CD4-positive, alpha-beta T cell (primary cell): Measurements from ENCODE around the gene PIK3IP1. TPM values are rescaled to one million over a fixed set of nuclear protein-coding genes. Genes with fewer than 3 reads are reported as not detected.

Experiments
- ATAC-seq: fragments of 200-7000 bp; cut with Tn5 transposase; one replicate; pipeline ENCODE4 v1.10.0; 2022; ENCODE audit warnings: mild to moderate bottlenecking; ENCODE audit not compliant: poor library complexity
- CTCF ChIA-PET: fragments of 350-600 bp; sonication (Branson Sonifier 250); formaldehyde crosslinking; loops from one replicate; lab custom pipeline; 2021; ENCODE audit warnings: antibody characterized with exemption, inconsistent platforms; lab: Charles Lee
- POLR2A ChIA-PET: fragments of 350-600 bp; sonication (Branson Sonifier 250); formaldehyde crosslinking; loops from one replicate; lab custom pipeline; 2021; ENCODE audit warnings: antibody characterized with exemption, inconsistent platforms; lab: Charles Lee
- DNase-seq, 14 experiments: peaks; one replicate each; pipeline ENCODE4 v3.0.0-alpha.2; 2013 to 2020; ENCODE audit warnings: mixed read lengths in 2 of 14
- H3K27ac ChIP-seq, 2 donors: one replicate each; pipeline versions ENCODE4 v1.5.1 to v1.7.0; 2013; ENCODE audit warnings: low read length in 2 of 2, low read depth in 1 of 2, mild to moderate bottlenecking in 1 of 2
- H3K27me3 ChIP-seq, 2 experiments: 1 replicate in 1 of 2; 2 replicates in 1 of 2; pipeline versions ENCODE4 v1.6.1 to v1.7.0; 2013; ENCODE audit warnings: low read length in 2 of 2, control low read depth in 1 of 2, mild to moderate bottlenecking in 1 of 2, moderate library complexity in 1 of 2; ENCODE audit not compliant: insufficient read depth in 2 of 2, control insufficient read depth in 1 of 2
- H3K36me3 ChIP-seq: one replicate; pipeline ENCODE4 v1.6.1; 2013; ENCODE audit warnings: low read length, control low read depth; ENCODE audit not compliant: insufficient read depth
- H3K4me1 ChIP-seq: one replicate; pipeline ENCODE4 v1.6.1; 2013; ENCODE audit warnings: low read length, control low read depth; ENCODE audit not compliant: insufficient read depth
- H3K4me3 ChIP-seq: one replicate; pipeline ENCODE4 v1.5.1; 2013; ENCODE audit warnings: mild to moderate bottlenecking, low read length, moderate library complexity
- H3K9me3 ChIP-seq, 2 experiments: 1 replicate in 1 of 2; 2 replicates in 1 of 2; pipeline versions ENCODE4 v1.6.1 to v1.7.0; 2013; ENCODE audit warnings: low read length in 2 of 2, mild to moderate bottlenecking in 2 of 2, control low read depth in 1 of 2, moderate library complexity in 1 of 2; ENCODE audit not compliant: control insufficient read depth in 1 of 2, insufficient read depth in 1 of 2
- H3K27ac Mint-ChIP-seq: one replicate; pipeline ENCODE4 v1.8.0; 2020; ENCODE audit warnings: mixed read lengths
- H3K27me3 Mint-ChIP-seq: one replicate; pipeline ENCODE4 v1.8.0; 2021; ENCODE audit warnings: mixed read lengths
- H3K36me3 Mint-ChIP-seq: one replicate; pipeline ENCODE4 v1.8.0; 2021; ENCODE audit warnings: low read depth, mixed read lengths
- H3K4me1 Mint-ChIP-seq: one replicate; pipeline ENCODE4 v1.8.0; 2021; ENCODE audit warnings: low read depth, mixed read lengths
- H3K4me3 Mint-ChIP-seq: one replicate; pipeline ENCODE4 v1.8.0; 2020; ENCODE audit warnings: mild to moderate bottlenecking, mixed read lengths
- H3K9me3 Mint-ChIP-seq: one replicate; pipeline ENCODE4 v1.8.0; 2020; ENCODE audit warnings: mixed read lengths
- intact Hi-C, 2 experiments: fragments of 100-400 bp; cut with DNase I in 1 of 2; cut with micrococcal nuclease in 1 of 2; formaldehyde crosslinking; loops; one replicate each; pipeline versions ENCODE4 v1.15.1 to v1.9.0; 2023 to 2025; cut with DNase I, micrococcal nuclease
- total RNA-seq, 174 experiments: library from RNA in 2 of 174; stranded (reverse) in 2 of 174; gene quantifications; one replicate each; pipeline ENCODE4 v1.2.3 and lab custom pipeline; 2021 to 2026
- TF ChIP-seq, protein P1 (sequence below): fragments of 200-600 bp; IDR thresholded peaks from one replicate; pipeline ENCODE4 v1.8.0; 2022; ENCODE audit warnings: antibody characterized with exemption, mild to moderate bottlenecking

The PIK3IP1 gene
- total RNA-seq, 2 experiments from 2014 or later, result 1,063 to 1,072 TPM

DNA sequence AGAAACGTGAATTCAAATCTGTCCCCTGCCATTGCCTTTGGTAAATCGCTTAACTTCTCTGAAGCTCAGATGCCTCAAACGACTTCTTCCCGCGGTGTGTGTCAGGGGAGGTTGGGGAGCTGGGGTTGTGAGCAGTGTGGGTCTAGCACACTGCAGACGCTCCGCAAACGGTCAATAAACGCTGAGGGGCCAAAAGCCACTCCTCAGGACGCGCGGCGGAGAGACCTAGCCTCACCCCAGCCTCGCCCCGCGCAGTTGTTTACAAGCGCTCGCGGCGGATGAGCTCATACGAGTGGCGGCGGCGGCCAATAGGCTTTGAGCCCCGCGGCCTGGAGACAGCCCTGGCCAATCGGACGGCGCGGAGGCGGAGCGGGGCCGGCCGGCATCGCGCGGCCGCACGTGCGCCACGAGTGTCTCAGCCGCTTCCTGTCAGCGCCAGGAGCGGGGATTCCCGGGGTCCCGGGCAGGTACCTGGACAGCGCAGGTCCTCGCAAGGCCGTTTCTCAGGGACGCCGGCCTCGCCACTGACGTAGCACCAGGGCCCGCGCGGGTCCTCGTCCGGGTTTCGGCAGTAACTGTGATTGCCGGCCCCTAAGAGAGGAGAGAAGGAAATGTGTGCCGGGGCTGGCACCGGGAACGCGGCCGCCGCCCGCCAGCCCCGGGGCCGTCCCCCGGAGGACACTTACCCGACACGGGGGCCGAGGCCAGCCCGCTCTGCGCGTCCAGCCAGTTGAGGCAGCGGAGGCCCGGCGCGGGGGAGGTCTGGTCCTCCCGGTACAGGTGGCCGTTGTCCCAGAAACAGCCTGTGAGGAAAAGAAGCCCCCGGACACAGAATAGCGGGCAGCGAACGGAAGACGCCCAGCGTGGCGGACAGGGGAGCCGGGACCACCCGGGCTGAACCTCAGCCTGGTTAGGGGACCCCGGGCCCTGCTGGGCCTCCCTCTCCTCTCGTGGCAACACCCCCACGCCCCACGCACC is 1.5 kb downstream of the PIK3IP1 start:
- Histone ChIP-seq H3K9me3 (no peaks in the 10 kb centered on the region), H3K4me3 (peak overlapping the region; percentile 90), H3K27me3 (no peaks in the 10 kb centered on the region), H3K27ac (peak overlapping the region; percentile 98 to 100), H3K36me3 (peaks cover 42% of the 10 kb centered on the region), H3K4me1 (peaks cover 69% of the 10 kb centered on the region)
- Mint-ChIP-seq H3K27ac (peak overlapping the region; percentile 98), H3K36me3 (peaks cover 80% of the 10 kb centered on the region), H3K4me1 (peaks cover 82% of the 10 kb centered on the region), H3K27me3 (no peaks in the 10 kb centered on the region), H3K9me3 (no peaks in the 10 kb centered on the region), H3K4me3 (peak overlapping the region; percentile 94)
- intact Hi-C loops, result loop anchor here in 1 of 2 experiments (2.0 kb wide), 1 partner anchor 54 kb away; no protein-coding TSS in a partner anchor
- DNase-seq (peak; percentile 93 to 98 (median 96)), ATAC-seq (peak; percentile 66)
- CTCF ChIA-PET, result interaction anchor here (1.0 to 5.5 kb wide), 7 partner anchors 13 to 206 kb away, joined by 3 to 27 read pairs (median 10); no protein-coding TSS in a partner anchor
- TF ChIP-seq, protein P1, sequence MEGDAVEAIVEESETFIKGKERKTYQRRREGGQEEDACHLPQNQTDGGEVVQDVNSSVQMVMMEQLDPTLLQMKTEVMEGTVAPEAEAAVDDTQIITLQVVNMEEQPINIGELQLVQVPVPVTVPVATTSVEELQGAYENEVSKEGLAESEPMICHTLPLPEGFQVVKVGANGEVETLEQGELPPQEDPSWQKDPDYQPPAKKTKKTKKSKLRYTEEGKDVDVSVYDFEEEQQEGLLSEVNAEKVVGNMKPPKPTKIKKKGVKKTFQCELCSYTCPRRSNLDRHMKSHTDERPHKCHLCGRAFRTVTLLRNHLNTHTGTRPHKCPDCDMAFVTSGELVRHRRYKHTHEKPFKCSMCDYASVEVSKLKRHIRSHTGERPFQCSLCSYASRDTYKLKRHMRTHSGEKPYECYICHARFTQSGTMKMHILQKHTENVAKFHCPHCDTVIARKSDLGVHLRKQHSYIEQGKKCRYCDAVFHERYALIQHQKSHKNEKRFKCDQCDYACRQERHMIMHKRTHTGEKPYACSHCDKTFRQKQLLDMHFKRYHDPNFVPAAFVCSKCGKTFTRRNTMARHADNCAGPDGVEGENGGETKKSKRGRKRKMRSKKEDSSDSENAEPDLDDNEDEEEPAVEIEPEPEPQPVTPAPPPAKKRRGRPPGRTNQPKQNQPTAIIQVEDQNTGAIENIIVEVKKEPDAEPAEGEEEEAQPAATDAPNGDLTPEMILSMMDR, result no peak
- POLR2A ChIA-PET, result interaction anchor here (0.6 to 14.2 kb wide), 46 partner anchors 8 to 985 kb away, joined by 3 to 1064 read pairs (median 5); partner anchors contain the start of genes DEPDC5, DRG1, DUSP18 and LIMK2

DNA sequence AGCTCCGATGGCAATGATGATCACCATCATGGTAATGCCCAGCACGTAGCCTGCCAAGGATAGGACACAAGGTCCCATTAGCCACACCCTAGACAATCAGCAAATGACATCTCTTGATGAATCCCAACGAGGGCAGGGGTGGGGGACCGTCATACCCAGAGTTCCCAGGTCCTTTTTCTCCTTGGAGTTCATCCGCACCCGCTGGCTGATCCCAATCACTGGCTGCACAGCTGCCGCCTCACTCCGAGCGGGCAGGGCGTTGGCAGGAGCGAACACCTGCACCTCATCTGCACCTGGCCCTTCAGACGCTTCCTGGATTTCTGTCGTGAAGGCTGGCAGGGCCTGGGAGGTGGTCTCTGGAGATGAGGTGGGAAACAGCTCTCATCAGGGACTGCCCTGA is 2.9 kb downstream of the PIK3IP1 start:
- TF ChIP-seq, protein P1, result no peak
- ATAC-seq, result no peak
- no peaks in the 10 kb centered on the region for H3K9me3 Mint-ChIP-seq
- intact Hi-C loops, result loop anchor here in 1 of 2 experiments (5.0 kb wide), 1 partner anchor 203 kb away; no protein-coding TSS in a partner anchor
- peak overlapping the region; percentile 98 for H3K27ac Mint-ChIP-seq
- peak overlapping the region; percentile 94 for H3K4me3 Mint-ChIP-seq
- H3K4me1 ChIP-seq, result peaks cover 76% of the 10 kb centered on the region
- peak in 6 of 14 experiments; percentile 34 to 53 (median 46) for DNase-seq
- no peaks in the 10 kb centered on the region for H3K27me3 Mint-ChIP-seq
- H3K4me3 ChIP-seq, result peak overlapping the region; percentile 90
- ChIA-PET CTCF (interaction anchor here (1.0 to 5.5 kb wide), 5 partner anchors 11 to 57 kb away, joined by 3 to 27 read pairs (median 10); no protein-coding TSS in a partner anchor), POLR2A (interaction anchor here (1.0 to 14.2 kb wide), 18 partner anchors 12 to 373 kb away, joined by 3 to 1064 read pairs (median 9); partner anchors contain the start of genes DRG1, LIMK2, MORC2 and PATZ1)
- peaks cover 57% of the 10 kb centered on the region for H3K36me3 ChIP-seq
- peaks cover 94% of the 10 kb centered on the region for H3K36me3 Mint-ChIP-seq
- no peaks in the 10 kb centered on the region for H3K27me3 ChIP-seq
- H3K27ac ChIP-seq, result peak overlapping the region; percentile 90 to 100
- peaks cover 86% of the 10 kb centered on the region for H3K4me1 Mint-ChIP-seq
- H3K9me3 ChIP-seq, result no peaks in the 10 kb centered on the region
